Measurements from ENCODE around the gene DCP1B. TPM values are rescaled to one million over a fixed set of nuclear protein-coding genes. Genes with fewer than 3 reads are reported as not detected.
"Not testable (repeated sequence)": the region's sequence is repeated elsewhere in the genome, so short reads cannot be mapped to it uniquely, and the experiment has no call there.

Gene DCP1B
- total and polyA plus RNA-seq, 2 experiments from 2014 or later, result 16.5 to 18.1 TPM

DNA sequence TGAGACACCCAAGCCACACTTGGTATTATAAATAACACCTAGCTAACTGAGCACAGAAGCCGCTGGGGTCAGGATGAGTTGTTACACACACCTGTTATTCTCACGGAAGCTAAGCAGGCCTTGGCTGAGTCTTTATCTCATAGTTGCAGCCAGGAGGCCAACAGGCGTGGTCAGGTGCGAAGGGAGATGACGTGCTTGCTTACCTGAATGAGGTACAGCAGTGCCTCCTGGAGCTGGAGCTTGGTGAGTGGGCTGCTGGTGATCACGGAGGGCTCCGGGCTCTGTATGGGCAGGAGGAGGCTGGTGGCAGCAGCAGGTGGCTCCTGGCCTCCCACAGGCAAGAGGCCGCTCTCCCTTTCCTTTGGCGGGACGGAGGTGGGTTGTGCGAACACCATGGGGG, 55.4 kb downstream of the DCP1B start:
- 95 to 99% methylated on average over 11 of the region's 11 CpGs for WGBS, 2 experiments (ENCODE audit: low coverage in 1 of 2, low lambda C conversion rate in 2 of 2, missing lambda C conversion rate in 2 of 2)
- no peak overlapping the region for H3K9ac ChIP-seq
- H3K9me3 ChIP-seq (ENCODE audit: low read depth), result no peaks in the 10 kb centered on the region
- H3K9me2 ChIP-seq (ENCODE audit: insufficient read depth), result no peaks in the 10 kb centered on the region
- in situ Hi-C loops (cut with MboI), result no loop called here
- no peak overlapping the region for H3K27ac ChIP-seq
- no peaks in the 10 kb centered on the region for H4K20me1 ChIP-seq (ENCODE audit: insufficient read depth)
- H3K27me3 ChIP-seq (replicated peaks; ENCODE audit: insufficient read depth), result no peaks in the 10 kb centered on the region
- H3K4me2 ChIP-seq (ENCODE audit: unreplicated experiment), result no peak overlapping the region
- H3K36me3 ChIP-seq (ENCODE audit: low read depth), result peaks cover 40% of the 10 kb centered on the region
- H2AFZ ChIP-seq, result no peak overlapping the region
- no peak for DNase-seq
- H3K4me3 ChIP-seq, result no peak overlapping the region
- peaks cover 23% of the 10 kb centered on the region for H3F3A ChIP-seq (ENCODE audit: insufficient read depth)
- peaks cover 3% of the 10 kb centered on the region for H3K79me2 ChIP-seq (ENCODE audit: insufficient read depth)
- H3K4me1 ChIP-seq (ENCODE audit: insufficient read depth), result peaks cover 24% of the 10 kb centered on the region
- TF ChIP-seq EZH2 (IDR thresholded peaks at IDR 0.05; ENCODE audit: insufficient read depth, poor library complexity, severe bottlenecking) (no peak), EZH2phosphoT487 (IDR thresholded peaks at IDR 0.05; ENCODE audit: insufficient read depth, low read depth) (no peak)

DNA sequence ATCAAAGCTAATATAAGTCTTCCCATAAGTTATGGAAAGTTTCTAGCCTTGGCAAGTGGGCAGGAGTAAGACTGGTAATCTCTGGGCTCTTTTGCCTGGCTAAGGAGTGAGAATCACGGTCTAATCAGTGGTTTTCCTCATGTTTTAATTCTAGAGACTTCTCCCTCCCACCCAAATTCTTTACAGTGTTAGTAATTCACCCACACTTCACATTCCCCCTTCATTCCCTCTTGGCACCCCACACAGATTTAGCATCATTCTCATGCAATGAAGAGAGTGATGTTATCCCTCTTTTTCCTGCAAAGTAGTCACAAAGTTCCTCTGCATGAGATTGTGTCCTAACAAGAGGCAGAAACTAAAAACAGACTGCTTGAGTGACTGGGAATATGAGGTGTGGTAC, 57.2 kb downstream of the DCP1B start:
- H3K4me2 ChIP-seq (ENCODE audit: unreplicated experiment), result peak overlapping the region; percentile 36
- TF ChIP-seq EZH2 (IDR thresholded peaks at IDR 0.05; ENCODE audit: insufficient read depth, poor library complexity, severe bottlenecking), result no peak
- TF ChIP-seq EZH2phosphoT487 (IDR thresholded peaks at IDR 0.05; ENCODE audit: insufficient read depth, low read depth), result no peak
- H3K27ac ChIP-seq, result peak overlapping the region; percentile 73

DNA sequence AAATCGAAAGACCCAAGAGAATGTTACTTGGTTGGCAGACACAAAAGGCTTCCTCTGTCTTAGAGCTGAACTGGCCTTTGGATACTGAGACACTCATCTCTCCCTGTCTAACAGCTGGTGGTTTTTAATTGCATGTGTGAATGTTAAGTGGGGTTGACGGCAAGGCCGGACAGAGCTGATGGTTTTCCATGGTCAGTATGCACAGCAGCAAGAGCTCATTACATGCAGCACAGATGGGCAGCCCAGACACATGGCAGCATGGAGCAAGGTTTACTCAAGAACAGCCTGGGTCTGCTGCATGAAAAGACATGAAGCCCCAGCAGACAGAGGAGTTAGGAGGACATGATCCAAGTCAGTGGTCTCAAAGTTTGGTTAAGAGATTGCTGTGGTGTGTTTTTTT, 58.0 kb downstream of the DCP1B start:
- no peak overlapping the region for H2AFZ ChIP-seq

More for the DNA sequence above, 57.2 kb downstream of the DCP1B start:
- H3K9ac ChIP-seq, result peak overlapping the region; percentile 15; the same call in 1 of the 2 replicates
- no peak overlapping the region for H2AFZ ChIP-seq
- no peaks in the 10 kb centered on the region for H4K20me1 ChIP-seq (ENCODE audit: insufficient read depth)
- H3K9me2 ChIP-seq (ENCODE audit: insufficient read depth), result no peaks in the 10 kb centered on the region
- peak; percentile 88 for DNase-seq
- 0% methylated on average over 1 of the region's 1 CpG for WGBS, 2 experiments (ENCODE audit: low coverage in 1 of 2, low lambda C conversion rate in 2 of 2, missing lambda C conversion rate in 2 of 2)
- no peak overlapping the region for H3K4me3 ChIP-seq
- H3K9me3 ChIP-seq (ENCODE audit: low read depth), result no peaks in the 10 kb centered on the region
- no peaks in the 10 kb centered on the region for H3K27me3 ChIP-seq (replicated peaks; ENCODE audit: insufficient read depth)
- H3F3A ChIP-seq (ENCODE audit: insufficient read depth), result peaks cover 23% of the 10 kb centered on the region
- peaks cover 37% of the 10 kb centered on the region for H3K36me3 ChIP-seq (ENCODE audit: low read depth)
- H3K79me2 ChIP-seq (ENCODE audit: insufficient read depth), result peaks cover 19% of the 10 kb centered on the region
- H3K4me1 ChIP-seq (ENCODE audit: insufficient read depth), result peaks cover 24% of the 10 kb centered on the region
- in situ Hi-C loops (cut with MboI), result no loop called here

DNA sequence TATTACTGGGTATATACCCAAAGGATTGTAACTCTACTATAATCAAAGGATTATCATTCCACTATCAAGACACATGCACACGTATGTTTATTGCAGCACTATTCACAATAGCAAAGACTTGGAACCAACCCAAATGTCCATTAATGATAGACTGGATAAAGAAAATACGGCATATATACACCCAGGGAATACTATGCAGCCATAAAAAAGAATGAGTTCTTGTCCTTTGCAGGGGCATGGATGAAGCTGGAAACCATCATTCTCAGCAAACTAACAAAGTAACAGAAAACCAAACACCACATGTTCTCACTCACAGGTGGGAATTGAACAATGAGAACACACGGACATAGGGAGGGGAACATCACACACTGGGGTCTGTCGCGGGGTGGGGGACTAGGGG, 58.8 kb downstream of the DCP1B start:
- H2AFZ ChIP-seq; in situ Hi-C loops (cut with MboI); H3K4me2 ChIP-seq (ENCODE audit: unreplicated experiment); H3K9me3 ChIP-seq (ENCODE audit: low read depth); DNase-seq; H3K4me3 ChIP-seq; H3K27ac ChIP-seq; H4K20me1 ChIP-seq (ENCODE audit: insufficient read depth); H3K27me3 ChIP-seq (replicated peaks; ENCODE audit: insufficient read depth); H3K9me2 ChIP-seq (ENCODE audit: insufficient read depth); H3K9ac ChIP-seq: not testable (repeated sequence)
- Histone ChIP-seq H3K36me3 (ENCODE audit: low read depth) (peaks cover 37% of the 10 kb centered on the region), H3F3A (ENCODE audit: insufficient read depth) (peaks cover 23% of the 10 kb centered on the region), H3K4me1 (ENCODE audit: insufficient read depth) (peaks cover 24% of the 10 kb centered on the region), H3K79me2 (ENCODE audit: insufficient read depth) (peaks cover 19% of the 10 kb centered on the region)
- WGBS, 2 experiments (ENCODE audit: low coverage in 1 of 2, low lambda C conversion rate in 2 of 2, missing lambda C conversion rate in 2 of 2), result 95 to 99% methylated on average over 3 to 5 of the region's 5 CpGs

More for the DNA sequence above, 58.0 kb downstream of the DCP1B start:
- no peak overlapping the region for H3K4me2 ChIP-seq (ENCODE audit: unreplicated experiment)
- peak overlapping the region; percentile 73 for H3K27ac ChIP-seq
- peaks cover 39% of the 10 kb centered on the region for H3K36me3 ChIP-seq (ENCODE audit: low read depth)
- peaks cover 19% of the 10 kb centered on the region for H3K79me2 ChIP-seq (ENCODE audit: insufficient read depth)
- TF ChIP-seq EZH2 (IDR thresholded peaks at IDR 0.05; ENCODE audit: insufficient read depth, poor library complexity, severe bottlenecking), result no peak
- H3K4me1 ChIP-seq (ENCODE audit: insufficient read depth), result peaks cover 24% of the 10 kb centered on the region
- no peaks in the 10 kb centered on the region for H3K9me2 ChIP-seq (ENCODE audit: insufficient read depth)
- no peak overlapping the region for H3K4me3 ChIP-seq
- in situ Hi-C loops (cut with MboI), result no loop called here
- H4K20me1 ChIP-seq (ENCODE audit: insufficient read depth), result no peaks in the 10 kb centered on the region
- WGBS, 2 experiments (ENCODE audit: low coverage in 1 of 2, low lambda C conversion rate in 2 of 2, missing lambda C conversion rate in 2 of 2), result 85% methylated on average over 3 of the region's 3 CpGs
- H3K9me3 ChIP-seq (ENCODE audit: low read depth), result no peaks in the 10 kb centered on the region
- DNase-seq, result no peak
- H3F3A ChIP-seq (ENCODE audit: insufficient read depth), result peaks cover 23% of the 10 kb centered on the region
- H3K9ac ChIP-seq, result no peak overlapping the region
- H3K27me3 ChIP-seq (replicated peaks; ENCODE audit: insufficient read depth), result no peaks in the 10 kb centered on the region
